Astrocyte (in vitro differentiated cells and primary cell): ENCODE results near the gene DNAJB12. TPM values are rescaled to one million over a fixed set of nuclear protein-coding genes. Genes with fewer than 3 reads are reported as not detected.

Source experiments
- DNase-seq: peaks from one replicate; pipeline ENCODE4 v3.0.0-alpha.2; 2010; ENCODE audit warnings: low read depth
- FAIRE-seq: peaks from 2 replicates; lab custom pipeline; 2011; peaks lifted over from hg19 to GRCh38; lab: Jason Lieb, UNC
- H2AFZ ChIP-seq: 2 replicates; pipeline ENCODE4 v1.6.0; 2012; ENCODE audit warnings: low read depth, low read length, inconsistent platforms
- H3K27ac ChIP-seq: 2 replicates; pipeline ENCODE4 v1.5.1; 2011; ENCODE audit warnings: low read depth, low read length, inconsistent platforms
- H3K27me3 ChIP-seq: 2 replicates; pipeline ENCODE4 v1.6.0; 2011; ENCODE audit warnings: low read length, inconsistent platforms; ENCODE audit not compliant: insufficient read depth
- H3K36me3 ChIP-seq: 2 replicates; pipeline ENCODE4 v1.5.1; 2011; ENCODE audit warnings: low read length, inconsistent platforms; ENCODE audit not compliant: insufficient read depth
- H3K4me1 ChIP-seq: 2 replicates; pipeline ENCODE4 v1.5.1; 2011; ENCODE audit warnings: low read length, inconsistent platforms; ENCODE audit not compliant: insufficient read depth
- H3K4me2 ChIP-seq: 2 replicates; pipeline ENCODE4 v1.6.0; 2012; ENCODE audit warnings: low read length, inconsistent platforms
- H3K4me3 ChIP-seq: 2 replicates; pipeline ENCODE4 v1.5.1; 2011; ENCODE audit warnings: low read depth, mild to moderate bottlenecking, low read length, inconsistent platforms; ENCODE audit not compliant: insufficient read depth
- H3K79me2 ChIP-seq: 2 replicates; pipeline ENCODE4 v1.6.0; 2012; ENCODE audit warnings: mild to moderate bottlenecking, low read length, inconsistent platforms; ENCODE audit not compliant: insufficient read depth
- H3K9ac ChIP-seq: 2 replicates; pipeline ENCODE4 v1.6.0; 2012; ENCODE audit warnings: mild to moderate bottlenecking, low read length, inconsistent platforms
- H3K9me3 ChIP-seq: 2 replicates; pipeline ENCODE4 v1.5.1; 2012; ENCODE audit warnings: low read depth, mild to moderate bottlenecking, low read length, inconsistent platforms; ENCODE audit not compliant: insufficient read depth
- H4K20me1 ChIP-seq: 2 replicates; pipeline ENCODE4 v1.6.0; 2012; ENCODE audit warnings: low read length, inconsistent platforms; ENCODE audit not compliant: insufficient read depth
- H3K27ac Mint-ChIP-seq: one replicate; pipeline ENCODE4 v1.8.0; 2021; ENCODE audit warnings: mild to moderate bottlenecking, mixed read lengths; ENCODE audit not compliant: unreplicated experiment
- H3K27me3 Mint-ChIP-seq: one replicate; pipeline ENCODE4 v1.8.0; 2021; ENCODE audit warnings: low read depth, mixed read lengths; ENCODE audit not compliant: unreplicated experiment
- H3K36me3 Mint-ChIP-seq: one replicate; pipeline ENCODE4 v1.8.0; 2021; ENCODE audit warnings: low read depth, mixed read lengths; ENCODE audit not compliant: unreplicated experiment
- H3K4me1 Mint-ChIP-seq: one replicate; pipeline ENCODE4 v1.8.0; 2021; ENCODE audit warnings: low read depth, mixed read lengths; ENCODE audit not compliant: unreplicated experiment
- H3K4me3 Mint-ChIP-seq: one replicate; pipeline ENCODE4 v1.8.0; 2021; ENCODE audit warnings: mild to moderate bottlenecking, moderate library complexity, mixed read lengths; ENCODE audit not compliant: unreplicated experiment
- H3K9me3 Mint-ChIP-seq: one replicate; pipeline ENCODE4 v1.8.0; 2021; ENCODE audit warnings: mild to moderate bottlenecking, mixed read lengths; ENCODE audit not compliant: unreplicated experiment
- EZH2 ChIP-seq: IDR thresholded peaks from 2 replicates; pipeline ENCODE4 v1.6.1; 2012; ENCODE audit warnings: mild to moderate bottlenecking, low read length, inconsistent platforms; ENCODE audit not compliant: insufficient read depth
- total RNA-seq: library from RNA; stranded (reverse); gene quantifications from 2 replicates; pipeline ENCODE4 v1.2.1, GENCODE V29; 2021
- TF ChIP-seq, protein P1 (sequence below): IDR thresholded peaks from 2 replicates; pipeline ENCODE4 v1.5.1; 2011; ENCODE audit warnings: low read depth, mild to moderate bottlenecking, inconsistent platforms, low read length, moderate library complexity; ENCODE audit not compliant: insufficient read depth

DNAJB12 gene
- total RNA-seq, 1 donor from 2014 or later: 24.3 TPM

DNA sequence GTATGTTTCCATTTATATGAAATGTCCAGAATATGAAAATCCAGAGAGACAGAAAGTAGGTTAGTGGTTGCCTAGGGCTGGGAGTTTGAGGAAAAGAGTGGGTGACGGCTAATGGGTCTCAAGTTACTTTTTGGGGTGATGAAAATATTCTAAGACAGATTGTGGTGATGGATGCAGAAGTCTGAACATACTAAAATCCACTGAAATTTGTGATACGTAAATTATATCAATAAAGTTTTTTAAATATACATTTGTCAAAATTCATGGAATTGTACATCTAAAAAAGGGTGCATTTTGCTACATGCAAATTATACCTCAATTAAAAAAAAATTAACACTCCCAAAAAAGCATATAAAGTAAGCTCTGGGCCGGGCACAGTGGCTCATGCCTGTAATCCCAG lies 71.6 kb downstream of the DNAJB12 start:
- H3K9me3 Mint-ChIP-seq: peaks cover 5% of the 10 kb centered on the region
- Histone ChIP-seq H3K36me3 (no peaks in the 10 kb centered on the region), H3K9ac (no peak overlapping the region), H3K79me2 (no peaks in the 10 kb centered on the region), H3K4me1 (no peaks in the 10 kb centered on the region), H2AFZ (no peak overlapping the region), H3K4me2 (no peak overlapping the region), H3K27me3 (no peaks in the 10 kb centered on the region), H3K27ac (no peak overlapping the region), H3K9me3 (no peaks in the 10 kb centered on the region), H4K20me1 (no peaks in the 10 kb centered on the region), H3K4me3 (no peak overlapping the region)
- peaks cover 2% of the 10 kb centered on the region for H3K36me3 Mint-ChIP-seq
- FAIRE-seq (no peak), DNase-seq (no peak)
- H3K27ac Mint-ChIP-seq: no peak overlapping the region
- no peak overlapping the region for H3K4me3 Mint-ChIP-seq
- TF ChIP-seq EZH2: no peak
- TF ChIP-seq, protein P1, sequence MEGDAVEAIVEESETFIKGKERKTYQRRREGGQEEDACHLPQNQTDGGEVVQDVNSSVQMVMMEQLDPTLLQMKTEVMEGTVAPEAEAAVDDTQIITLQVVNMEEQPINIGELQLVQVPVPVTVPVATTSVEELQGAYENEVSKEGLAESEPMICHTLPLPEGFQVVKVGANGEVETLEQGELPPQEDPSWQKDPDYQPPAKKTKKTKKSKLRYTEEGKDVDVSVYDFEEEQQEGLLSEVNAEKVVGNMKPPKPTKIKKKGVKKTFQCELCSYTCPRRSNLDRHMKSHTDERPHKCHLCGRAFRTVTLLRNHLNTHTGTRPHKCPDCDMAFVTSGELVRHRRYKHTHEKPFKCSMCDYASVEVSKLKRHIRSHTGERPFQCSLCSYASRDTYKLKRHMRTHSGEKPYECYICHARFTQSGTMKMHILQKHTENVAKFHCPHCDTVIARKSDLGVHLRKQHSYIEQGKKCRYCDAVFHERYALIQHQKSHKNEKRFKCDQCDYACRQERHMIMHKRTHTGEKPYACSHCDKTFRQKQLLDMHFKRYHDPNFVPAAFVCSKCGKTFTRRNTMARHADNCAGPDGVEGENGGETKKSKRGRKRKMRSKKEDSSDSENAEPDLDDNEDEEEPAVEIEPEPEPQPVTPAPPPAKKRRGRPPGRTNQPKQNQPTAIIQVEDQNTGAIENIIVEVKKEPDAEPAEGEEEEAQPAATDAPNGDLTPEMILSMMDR: no peak
- no peaks in the 10 kb centered on the region for H3K27me3 Mint-ChIP-seq
- H3K4me1 Mint-ChIP-seq: no peaks in the 10 kb centered on the region

Other genes with a start within 250 kb of the DNAJB12 start
- gene ANAPC16, start 138.9 kb downstream of the DNAJB12 start, total RNA-seq: 44.2 and 47.3 TPM in 2 replicates
- 32.5 and 33.9 TPM in 2 replicates for gene ASCC1, start 138.6 kb downstream of the DNAJB12 start, total RNA-seq
- 244 and 313 TPM in 2 replicates for gene DDIT4, start 81.0 kb downstream of the DNAJB12 start, total RNA-seq